ENCODE measurements around the gene FCGR3B.
"Not testable (repeated sequence)": the region's sequence is repeated elsewhere in the genome, so short reads cannot be mapped to it uniquely, and the experiment has no call there.

The FCGR3B gene

DNA sequence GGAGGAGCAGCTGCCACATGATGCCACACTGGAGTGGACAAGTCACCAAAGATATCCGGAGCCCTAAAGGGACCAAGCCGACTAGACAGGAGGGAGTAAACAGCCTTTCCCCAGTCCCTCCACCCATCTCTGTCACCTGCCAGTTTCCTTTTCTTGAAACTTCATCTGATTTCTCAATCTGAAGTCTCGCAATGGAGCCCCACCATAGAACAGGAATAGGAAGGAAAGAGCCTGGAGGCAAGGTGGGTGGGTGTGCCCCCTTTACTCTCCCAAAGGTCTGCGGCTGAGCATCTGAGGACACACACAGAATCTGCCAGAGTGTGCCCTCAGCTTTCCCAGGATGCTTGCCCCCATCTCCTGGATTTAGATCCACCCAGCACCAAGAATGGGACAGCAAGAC, at the start of gene FCGR3B:
FCGR3B (minus strand) TSS at position 101 of the 400 bp plus-strand sequence; CDS start at position 19, 82 bp downstream.
- no peak for DNase-seq

DNA sequence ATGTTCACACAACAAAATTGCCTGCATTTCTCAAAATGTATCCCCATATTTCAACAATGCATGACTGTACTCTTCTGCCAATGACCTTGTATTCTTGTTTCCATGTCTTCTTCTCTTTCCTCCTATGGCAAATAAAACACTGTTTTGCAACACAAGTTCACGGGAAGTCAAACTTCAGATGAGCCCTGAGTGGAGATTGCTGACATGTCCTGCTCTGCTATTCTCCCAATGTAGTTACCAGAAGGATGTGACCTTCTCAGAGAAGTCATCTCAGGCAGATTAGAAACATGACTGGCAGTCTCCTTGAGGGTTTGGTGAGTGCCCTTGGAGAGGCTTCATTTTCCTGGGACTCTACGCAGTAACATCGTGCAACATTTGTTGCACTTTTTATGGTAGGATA, 47.5 kb upstream of the FCGR3B start:
- no peak for DNase-seq

DNA sequence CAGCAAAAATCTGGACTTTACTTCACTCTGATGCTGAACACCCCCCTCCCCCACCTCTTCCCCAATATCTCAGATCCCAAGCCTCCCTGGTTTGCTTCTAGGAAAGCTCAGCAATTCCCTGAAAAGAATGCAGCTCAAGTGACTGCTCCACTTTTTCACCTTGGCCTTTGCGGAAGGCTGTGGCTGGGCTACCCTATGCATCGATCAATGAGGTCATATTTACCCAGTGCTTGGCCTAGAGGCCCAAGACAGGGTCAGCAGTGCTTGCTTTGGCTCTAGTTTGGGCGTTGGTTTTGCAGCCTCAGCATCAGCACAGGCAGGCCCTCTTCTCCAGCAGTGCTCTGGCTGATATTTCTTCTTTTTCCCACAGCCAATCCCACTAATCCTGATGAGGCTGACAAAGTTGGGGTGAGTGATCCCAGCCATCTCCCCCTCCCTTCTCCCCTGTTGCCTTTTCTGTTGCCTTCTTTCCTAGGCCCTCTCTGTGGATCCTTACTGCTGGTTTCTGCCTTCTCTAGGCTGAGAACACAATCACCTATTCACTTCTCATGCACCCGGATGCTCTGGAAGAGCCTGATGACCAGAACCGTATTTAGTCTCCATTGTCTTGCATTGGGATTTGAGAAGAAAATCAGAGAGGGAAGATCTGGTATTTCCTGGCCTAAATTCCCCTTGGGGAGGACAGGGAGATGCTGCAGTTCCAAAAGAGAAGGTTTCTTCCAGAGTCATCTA, 46.1 kb upstream of the FCGR3B start:
- DNase-seq, result no peak

DNA sequence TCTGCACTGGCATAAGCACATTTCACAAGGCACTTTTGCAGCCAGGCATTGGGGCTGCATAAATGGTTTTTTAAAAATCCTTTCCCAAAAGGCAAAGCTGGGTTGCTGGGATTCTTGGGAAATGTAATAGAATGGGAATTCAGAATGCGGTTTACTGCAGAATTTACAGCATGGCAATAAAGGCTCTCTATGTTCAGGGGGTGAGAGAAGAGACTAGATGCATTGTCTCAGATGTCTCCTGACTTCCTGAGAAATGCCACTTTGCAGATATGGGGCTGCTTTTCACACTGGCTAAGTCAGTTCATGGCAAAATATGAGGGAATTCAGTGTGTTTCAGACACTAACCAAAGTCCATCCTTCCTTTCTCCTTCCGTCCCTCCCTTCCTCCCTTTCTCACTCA, 45.5 kb upstream of the FCGR3B start:
- no peak for DNase-seq

DNA sequence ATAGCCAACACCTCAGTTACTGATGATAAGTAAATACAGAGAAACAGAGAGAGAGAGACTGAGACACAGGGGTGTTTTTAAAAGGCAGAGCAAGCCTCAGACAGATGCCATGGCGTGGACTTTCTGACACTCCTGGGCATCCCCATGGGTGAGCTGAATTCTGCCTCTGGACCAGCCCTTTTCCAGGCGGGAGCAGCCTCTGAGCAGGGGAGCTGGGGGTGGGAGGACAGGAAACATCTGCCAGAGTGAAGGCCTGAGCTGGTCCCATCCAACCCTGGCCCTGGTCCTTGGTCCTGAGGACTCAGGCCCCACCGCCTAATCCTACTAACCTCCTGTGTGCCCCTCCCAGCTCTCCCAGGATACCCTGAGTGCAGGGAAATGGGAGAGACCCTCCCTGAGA, 43.9 kb upstream of the FCGR3B start:
- DNase-seq, result not testable (repeated sequence)

DNA sequence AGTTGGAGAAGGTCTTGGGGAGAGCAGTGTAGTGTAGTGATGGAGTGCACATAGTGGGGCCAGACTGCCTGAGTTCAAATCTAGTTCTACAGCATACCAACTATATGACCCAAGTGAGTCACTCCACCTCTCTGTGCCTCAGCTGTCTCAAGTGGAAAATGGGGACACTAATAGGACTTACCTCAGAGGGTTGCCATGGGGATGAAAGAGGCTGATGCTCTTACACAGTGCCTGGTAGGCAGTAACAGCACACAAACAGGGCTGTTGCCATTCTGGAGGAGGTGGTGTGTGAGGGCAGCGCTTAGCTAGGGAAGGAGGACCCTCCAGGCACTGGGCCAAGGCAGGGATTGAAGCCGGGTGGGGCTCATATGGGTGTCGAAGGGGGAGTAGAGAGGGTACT, 43.5 kb upstream of the FCGR3B start:
- DNase-seq, result not testable (repeated sequence)

DNA sequence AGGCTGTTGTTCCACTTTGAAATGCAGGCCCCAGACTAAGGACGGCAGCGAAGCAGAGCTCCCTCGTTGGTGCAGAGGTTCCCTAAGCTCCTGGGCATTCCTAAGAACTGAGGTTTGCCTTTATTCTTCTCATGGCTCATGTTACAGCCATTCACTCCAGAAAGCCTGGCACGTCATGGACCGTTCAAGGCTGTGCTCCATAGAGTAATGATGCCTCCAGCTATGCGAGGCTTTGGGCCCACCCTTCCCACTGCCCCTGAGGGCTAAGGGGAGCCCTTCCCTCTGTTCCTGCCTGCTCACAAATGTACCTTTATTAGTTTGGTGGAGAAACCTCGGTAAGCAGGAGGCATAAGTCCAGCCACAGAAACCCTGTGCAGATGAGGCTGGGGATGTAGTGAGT, 42.5 kb upstream of the FCGR3B start:
- DNase-seq, result not testable (repeated sequence)

DNA sequence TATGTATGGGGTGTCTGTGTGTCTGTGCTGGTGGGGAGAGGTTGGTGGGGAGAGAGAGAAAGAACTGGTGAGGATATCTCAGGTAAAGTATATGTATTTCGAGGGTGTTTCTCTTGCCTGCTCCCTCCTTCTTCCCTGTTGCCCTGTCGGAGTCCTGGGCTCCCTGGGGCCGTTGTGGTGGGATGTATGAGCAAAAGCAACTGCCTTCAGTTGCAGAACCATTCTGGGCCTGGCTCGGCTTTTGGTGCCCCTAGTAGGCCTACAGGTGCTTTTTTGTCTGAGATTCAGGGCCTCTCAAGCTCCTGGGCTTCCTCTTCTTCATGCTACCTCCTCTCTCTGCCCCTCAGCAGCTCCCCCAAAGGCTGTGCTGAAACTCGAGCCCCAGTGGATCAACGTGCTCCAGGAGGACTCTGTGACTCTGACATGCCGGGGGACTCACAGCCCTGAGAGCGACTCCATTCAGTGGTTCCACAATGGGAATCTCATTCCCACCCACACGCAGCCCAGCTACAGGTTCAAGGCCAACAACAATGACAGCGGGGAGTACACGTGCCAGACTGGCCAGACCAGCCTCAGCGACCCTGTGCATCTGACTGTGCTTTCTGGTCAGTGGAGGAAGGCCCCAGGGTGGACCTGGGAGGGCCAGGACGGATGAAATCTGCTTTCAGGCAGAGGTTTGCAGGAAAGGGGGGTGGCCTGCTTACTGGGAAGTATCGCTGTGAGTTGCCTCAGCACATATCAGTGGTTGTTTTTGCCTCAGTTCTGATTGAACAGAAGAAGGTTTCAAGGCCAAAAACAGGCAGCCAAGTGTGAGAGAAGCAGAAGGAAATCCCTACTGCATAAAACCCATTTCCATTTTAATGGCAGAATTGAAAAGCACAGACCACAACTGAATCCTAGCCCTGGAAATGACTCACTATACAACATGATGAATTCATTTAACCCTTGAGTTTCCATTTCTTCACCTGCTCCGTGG, 40.4 kb upstream of the FCGR3B start:
- DNase-seq, result not testable (repeated sequence)

DNA sequence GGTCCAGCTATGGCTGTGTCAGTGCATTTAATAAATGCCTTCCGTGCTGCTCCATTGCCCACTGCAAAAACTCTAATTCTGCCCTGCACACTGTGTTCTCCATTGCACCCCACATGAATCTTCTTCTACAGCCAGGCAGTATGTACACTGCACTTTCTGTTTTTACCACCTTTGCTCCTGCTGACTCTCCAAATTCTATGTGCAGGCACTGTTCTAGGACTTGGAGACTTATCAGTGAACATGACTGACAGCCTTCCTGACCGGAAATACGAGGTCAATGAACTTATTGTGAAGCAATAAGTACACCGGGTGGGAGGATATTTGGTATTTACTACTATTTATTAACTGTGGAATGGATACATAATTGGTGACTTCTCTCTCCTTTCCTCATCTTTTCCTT, 33.7 kb upstream of the FCGR3B start:
- not testable (repeated sequence) for DNase-seq

DNA sequence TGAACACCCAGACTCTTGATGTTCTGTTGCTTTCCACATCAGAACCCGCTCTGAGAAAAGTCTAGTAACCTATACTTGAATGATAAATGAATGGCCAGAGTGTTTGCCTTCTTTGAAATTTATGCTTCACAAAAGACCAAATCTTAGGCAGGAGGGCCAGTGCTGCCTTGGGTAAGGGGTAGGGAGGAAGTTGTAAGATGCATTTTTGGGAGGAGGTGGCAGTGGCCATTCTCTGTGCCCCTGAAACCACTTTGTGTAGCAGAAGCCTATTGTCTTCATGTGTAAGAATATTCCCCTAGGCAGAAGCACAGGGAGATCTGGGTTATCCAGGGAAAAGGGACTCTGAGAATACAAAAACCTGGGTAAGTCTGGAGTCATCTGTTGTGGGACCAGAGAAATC, 32.6 kb upstream of the FCGR3B start:
- DNase-seq, result not testable (repeated sequence)

DNA sequence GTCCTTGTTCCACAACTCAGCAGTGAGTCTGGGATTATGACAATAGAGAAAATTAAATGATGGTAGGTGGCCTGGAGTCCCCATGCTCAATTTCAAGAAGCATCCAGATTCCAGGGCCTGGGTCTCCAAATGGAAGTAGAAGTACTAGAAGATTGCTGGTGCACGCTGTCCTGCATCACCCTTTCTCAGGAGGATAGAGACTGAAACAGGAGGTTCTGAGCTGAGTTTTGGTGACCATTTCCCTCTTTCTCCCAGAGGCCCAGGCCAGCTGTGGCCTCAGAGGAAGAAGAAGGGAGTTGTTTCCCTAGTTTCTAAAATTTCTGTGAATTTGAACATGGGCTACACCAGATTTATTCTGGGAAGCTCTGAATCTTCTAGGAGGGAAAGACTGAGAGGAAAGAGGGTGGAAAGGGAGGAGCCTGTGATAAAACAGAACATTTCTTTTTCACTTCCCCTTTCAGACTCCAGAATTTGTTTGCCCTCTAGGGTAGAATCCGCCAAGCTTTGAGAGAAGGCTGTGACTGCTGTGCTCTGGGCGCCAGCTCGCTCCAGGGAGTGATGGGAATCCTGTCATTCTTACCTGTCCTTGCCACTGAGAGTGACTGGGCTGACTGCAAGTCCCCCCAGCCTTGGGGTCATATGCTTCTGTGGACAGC, 31.8 kb upstream of the FCGR3B start, which contains the start of gene FCGR2B:
FCGR2B (plus strand) TSS at position 460 of the 656 bp plus-strand sequence; CDS start at position 559, 99 bp downstream.
- DNase-seq, result not testable (repeated sequence)

DNA sequence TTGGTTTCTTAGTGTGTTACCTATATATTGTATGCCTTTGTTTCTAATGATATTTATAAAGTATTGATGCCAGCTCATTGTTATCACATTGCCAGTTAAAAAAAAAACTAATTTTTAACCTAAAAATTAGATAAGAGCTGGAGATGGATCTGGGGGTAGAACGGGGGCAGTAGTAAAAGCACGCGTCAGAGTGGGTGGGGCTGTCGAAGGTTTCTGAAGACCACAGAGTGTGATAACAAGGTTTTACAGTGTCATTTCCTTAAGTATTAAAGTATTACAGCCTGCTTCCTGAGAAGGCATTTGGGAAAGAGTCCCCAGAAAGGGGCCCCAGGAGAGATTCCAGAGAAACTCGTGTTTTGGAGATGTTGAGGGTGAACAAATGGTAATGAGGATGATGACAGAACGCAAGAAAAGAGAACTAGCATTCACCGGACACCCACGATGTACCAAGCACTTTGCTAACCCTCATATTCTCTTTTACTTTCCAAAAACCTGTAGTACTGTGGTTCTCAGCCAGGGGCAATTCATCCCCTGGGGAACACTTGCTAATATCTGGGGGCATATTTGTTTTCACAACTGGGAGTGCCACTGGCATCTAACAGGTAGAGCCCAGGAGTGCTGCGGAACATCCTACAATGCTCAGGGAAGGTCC, 30.8 kb upstream of the FCGR3B start:
- not testable (repeated sequence) for DNase-seq

DNA sequence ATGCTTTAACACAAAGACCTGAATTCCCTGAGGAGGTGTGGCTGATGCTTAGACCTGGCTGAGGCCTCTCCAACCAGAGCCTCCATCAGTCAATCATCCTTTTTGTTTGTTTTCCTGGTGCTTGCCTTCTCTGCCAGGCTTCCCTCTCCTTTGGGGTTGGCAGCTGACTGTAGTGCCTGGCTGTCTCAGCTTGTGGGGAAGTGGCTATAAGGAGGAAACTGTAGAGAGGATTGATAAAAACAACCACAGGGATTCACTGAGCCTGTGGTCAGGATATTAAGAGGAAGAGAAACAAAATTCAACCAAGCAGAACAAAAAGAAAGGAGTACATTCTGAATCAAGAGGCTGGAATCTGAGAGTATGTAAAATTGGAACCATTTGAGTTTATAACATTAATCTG, 27.5 kb upstream of the FCGR3B start:
- DNase-seq, result not testable (repeated sequence)

DNA sequence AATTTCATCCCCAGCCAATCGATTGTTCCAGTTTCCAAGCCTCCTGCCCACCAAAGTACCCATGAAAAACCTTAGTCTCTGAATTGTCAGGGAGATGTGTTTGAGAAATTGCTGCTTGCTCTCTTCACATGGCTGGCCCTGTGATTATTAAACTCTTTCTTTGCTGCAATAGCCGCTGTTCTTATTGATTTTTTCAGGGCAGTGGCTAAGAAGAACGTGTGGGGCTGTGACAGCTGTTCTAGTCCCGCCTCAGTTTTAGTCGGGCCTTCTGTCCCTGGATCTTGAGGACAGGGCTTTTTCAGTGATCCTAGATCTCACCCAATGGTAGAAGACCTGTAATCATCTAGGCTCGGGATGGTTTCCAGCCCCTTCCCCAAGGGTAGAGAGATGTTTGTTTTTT, 23.0 kb upstream of the FCGR3B start:
- not testable (repeated sequence) for DNase-seq

DNA sequence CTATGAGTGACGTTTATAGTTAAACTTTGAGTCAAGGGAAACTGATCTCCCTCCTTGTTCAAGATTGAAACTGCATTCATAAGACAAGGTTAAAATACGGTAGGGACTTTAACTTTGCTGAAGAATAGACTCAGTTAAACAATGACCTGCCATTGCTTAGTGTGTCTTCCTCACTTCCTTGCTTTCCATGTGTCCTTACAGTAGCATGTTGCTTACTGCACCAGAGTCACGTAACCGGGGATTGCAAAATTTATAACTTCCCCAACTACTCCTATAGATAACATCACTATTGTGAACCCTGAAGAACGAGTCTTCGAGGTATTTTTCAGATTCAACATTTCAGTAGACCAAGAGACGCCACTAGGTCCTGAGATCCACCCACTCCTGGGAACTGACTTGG, 22.6 kb upstream of the FCGR3B start:
- not testable (repeated sequence) for DNase-seq

DNA sequence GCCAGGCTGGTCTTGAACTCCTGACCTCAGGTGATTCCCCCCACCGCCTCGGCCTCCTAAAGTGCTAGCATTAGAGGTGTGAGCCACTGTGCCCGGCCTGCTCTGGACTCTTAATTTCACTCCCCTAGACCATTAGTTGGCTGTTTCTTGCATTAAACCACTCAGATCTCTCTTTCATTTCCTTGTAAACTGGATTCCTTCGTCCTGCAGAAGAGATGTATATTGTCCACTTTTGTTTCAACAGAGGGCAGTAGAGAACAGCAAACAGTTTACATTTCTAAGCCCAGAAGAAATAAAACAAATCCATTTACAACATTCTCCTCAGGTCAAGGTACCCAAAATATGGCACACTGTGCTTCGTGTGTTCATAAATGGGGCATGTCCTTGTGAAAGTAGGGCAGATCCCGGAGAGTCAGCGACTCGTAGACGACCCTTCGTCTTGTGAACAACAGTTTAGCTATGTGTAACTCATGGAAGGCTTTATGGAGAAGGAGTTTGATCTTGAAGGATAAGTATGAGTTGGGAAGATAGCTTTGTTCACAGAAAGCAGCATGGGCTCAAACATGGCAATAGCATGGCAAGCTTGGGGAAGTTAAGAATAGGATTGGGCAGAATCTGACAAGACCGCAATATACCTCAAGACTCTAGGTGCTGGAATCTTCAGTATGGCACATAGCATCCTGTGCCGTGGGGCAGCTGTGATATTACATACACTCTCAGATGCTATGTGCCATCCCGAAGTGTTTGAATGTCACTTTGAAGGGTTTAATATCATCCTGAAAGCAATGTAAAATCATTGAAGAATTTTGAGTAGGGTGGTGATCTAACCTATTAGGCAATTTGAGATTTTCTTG, 16.8 kb upstream of the FCGR3B start:
- DNase-seq, result peak; percentile 55

DNA sequence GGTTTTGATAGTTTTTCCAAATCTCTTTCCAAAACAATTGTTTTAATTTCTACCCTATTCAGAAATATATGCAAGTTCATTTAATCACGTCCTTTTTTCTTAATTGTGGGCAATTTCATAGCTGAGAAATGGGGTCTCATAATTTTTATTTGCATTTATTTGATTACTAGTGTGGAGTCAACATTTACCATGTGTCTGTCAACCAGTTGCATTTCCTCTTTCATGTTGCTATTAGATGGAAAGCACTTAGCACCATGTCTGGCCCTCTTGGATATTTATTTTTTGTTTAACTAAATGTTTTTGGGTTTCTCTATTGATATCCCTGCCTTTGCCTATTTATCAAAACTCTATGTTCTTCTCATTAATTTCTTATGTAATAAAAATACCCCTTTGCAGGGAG, 13.9 kb upstream of the FCGR3B start:
- DNase-seq, result not testable (repeated sequence)

DNA sequence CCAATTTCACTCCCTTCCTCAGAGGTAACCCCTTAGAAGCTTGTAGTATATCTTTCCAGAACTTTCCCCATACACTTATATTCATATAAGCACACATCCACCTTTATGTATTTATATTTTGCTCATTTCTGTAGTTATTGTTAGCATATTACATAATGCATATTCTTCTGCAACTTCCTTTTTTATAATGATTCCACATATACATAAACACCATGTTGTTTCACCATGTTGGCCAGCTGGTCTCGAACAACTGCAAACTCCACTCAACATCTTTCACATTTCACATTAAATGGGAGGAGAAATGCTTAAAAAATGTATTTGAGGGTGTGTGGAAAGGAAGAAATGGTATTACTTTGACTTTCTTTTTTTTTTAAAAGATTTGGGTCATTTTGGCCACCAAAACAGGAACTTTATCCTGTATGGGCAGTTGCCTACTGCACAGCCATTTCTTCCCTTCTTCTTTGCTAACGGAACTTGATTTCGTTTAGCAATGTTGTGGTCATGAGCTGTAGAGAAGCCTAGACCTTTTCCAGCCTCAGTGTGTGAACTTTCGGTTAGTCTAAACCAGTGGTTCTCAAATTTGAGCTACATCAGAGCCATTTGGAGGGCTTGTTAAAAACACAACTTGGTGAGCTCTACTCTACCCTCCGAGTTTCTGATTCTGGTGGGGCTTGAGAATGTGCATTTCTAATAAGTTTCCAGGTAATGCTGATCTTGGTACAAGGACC, 12.7 kb upstream of the FCGR3B start:
- DNase-seq, result not testable (repeated sequence)

DNA sequence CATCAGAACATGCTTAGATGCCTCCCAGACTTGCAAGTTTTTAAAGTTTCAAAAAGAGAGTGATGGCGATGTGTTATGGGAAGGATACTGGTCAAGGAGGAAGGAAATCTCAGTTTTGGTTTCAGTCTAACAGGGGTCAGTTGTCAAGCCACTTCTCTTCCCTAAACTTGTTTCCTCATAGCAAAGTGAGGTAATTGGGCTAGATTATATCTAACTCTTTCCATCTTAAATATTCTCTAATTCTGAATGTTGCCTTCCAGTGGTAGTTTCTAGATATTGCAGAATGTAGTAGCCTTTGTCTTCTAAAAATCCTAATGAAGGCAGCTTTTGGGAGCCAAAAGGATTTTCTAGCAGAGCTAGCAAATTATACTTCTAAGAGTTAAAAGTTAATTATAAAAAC, 11.7 kb upstream of the FCGR3B start:
- DNase-seq, result peak; percentile 38

DNA sequence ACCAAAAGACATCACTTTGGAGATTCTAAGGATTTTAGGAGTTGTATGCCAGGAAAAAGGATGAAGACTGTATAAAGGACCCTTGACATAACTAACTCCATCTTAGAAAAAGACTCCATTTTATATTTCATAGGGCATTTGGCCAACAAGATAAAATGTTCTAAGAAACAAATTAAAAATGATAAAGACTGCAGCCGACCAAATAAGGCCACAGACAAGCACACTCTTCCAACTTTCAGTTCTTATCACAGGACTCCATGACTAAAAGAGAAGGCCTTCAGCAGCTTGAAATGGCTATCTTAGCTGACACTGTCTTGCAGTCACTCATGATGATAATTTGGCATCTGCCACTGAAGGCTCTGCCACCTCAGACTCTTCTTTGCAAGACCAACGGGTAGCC, 8.2 kb upstream of the FCGR3B start:
- DNase-seq, result not testable (repeated sequence)
